HEK293 (cell line): ENCODE results near the gene SLC30A4.

Source experiments
- CTCF ChIA-PET: fragments of 350-600 bp; formaldehyde crosslinking; extraction: SDS; loops from one replicate; lab custom pipeline; 2021; ENCODE audit warnings: antibody characterized with exemption; lab: Yijun Ruan, JAX
- POLR2A ChIA-PET: fragments of 300-600 bp; formaldehyde crosslinking; extraction: SDS; loops from one replicate; lab custom pipeline; 2020; ENCODE audit warnings: antibody characterized with exemption, inconsistent platforms; lab: Yijun Ruan, JAX
- H3K27ac ChIP-seq: fragments of 200-500 bp; sonication (Bioruptor generic); 2 replicates; pipeline ENCODE4 v1.5.1; 2014; ENCODE audit warnings: low read depth, low read length, control low read depth, inconsistent platforms; ENCODE audit errors: extremely low read depth
- H3K36me3 ChIP-seq, 2 experiments: fragments of 200-500 bp in 1 of 2; sonication (Bioruptor generic) in 1 of 2; 1 replicate in 1 of 2; 2 replicates in 1 of 2; pipeline ENCODE4 v1.5.1; 2014 to 2017; ENCODE audit warnings: inconsistent platforms in 2 of 2, low read length in 2 of 2; ENCODE audit not compliant: control insufficient read depth in 2 of 2, insufficient read depth in 1 of 2
- H3K4me1 ChIP-seq: fragments of 200-500 bp; sonication (Bioruptor generic); 2 replicates; pipeline ENCODE4 v1.5.1; 2014; ENCODE audit warnings: mild to moderate bottlenecking, low read length, inconsistent platforms; ENCODE audit not compliant: control insufficient read depth, insufficient read depth
- H3K4me3 ChIP-seq: 2 replicates; pipeline ENCODE4 v1.5.1; 2011; ENCODE audit warnings: low read depth, mild to moderate bottlenecking, control low read depth, low read length, moderate library complexity
- H3K9me3 ChIP-seq: fragments of 200-500 bp; sonication (Bioruptor generic); 2 replicates; pipeline ENCODE4 v1.5.1; 2014; ENCODE audit warnings: low read depth, low read length, inconsistent platforms; ENCODE audit not compliant: control insufficient read depth, insufficient read depth
- REPIN1 ChIP-seq: fragments of 450-650 bp; formaldehyde crosslinking; IDR thresholded peaks from 2 replicates; pipeline ENCODE4 v1.5.1; 2017; ENCODE audit warnings: missing biosample characterization, missing genetic modification characterization, low read depth
- SETDB1 ChIP-seq: IDR thresholded peaks from one replicate; pipeline ENCODE4 v1.6.1; 2017; ENCODE audit warnings: mild to moderate bottlenecking, low read length, moderate library complexity, mixed read lengths; ENCODE audit not compliant: insufficient read length
- SP2 ChIP-seq: fragments of 450-650 bp; formaldehyde crosslinking; IDR thresholded peaks from 2 replicates; pipeline ENCODE4 v1.5.1; 2016; ENCODE audit warnings: missing biosample characterization, missing genetic modification characterization
- ZFP3 ChIP-seq: fragments of 450-650 bp; formaldehyde crosslinking; IDR thresholded peaks from 2 replicates; pipeline ENCODE4 v1.5.1; 2016; ENCODE audit warnings: low read depth, missing biosample characterization, missing genetic modification characterization
- ZNF19 ChIP-seq: fragments of 450-650 bp; formaldehyde crosslinking; IDR thresholded peaks from 2 replicates; pipeline ENCODE4; 2016; ENCODE audit warnings: missing biosample characterization, missing genetic modification characterization, low read depth
- ZNF324 ChIP-seq: fragments of 450-650 bp; formaldehyde crosslinking; IDR thresholded peaks from 2 replicates; pipeline ENCODE4 v1.5.1; 2016; ENCODE audit warnings: missing biosample characterization, missing genetic modification characterization
- ZNF37A ChIP-seq: fragments of 450-650 bp; IDR thresholded peaks from 2 replicates; pipeline ENCODE4 v1.5.1; 2018; ENCODE audit warnings: missing biosample characterization, missing genetic modification characterization
- ZNF416 ChIP-seq: fragments of 450-650 bp; formaldehyde crosslinking; IDR thresholded peaks from 2 replicates; pipeline ENCODE4 v1.5.1; 2016; ENCODE audit warnings: missing biosample characterization, missing genetic modification characterization
- ZNF433 ChIP-seq: fragments of 450-650 bp; formaldehyde crosslinking; IDR thresholded peaks from 2 replicates; pipeline ENCODE4 v1.5.1; 2016; ENCODE audit warnings: missing biosample characterization, missing genetic modification characterization, low read depth
- TF ChIP-seq, protein P1 (sequence below): fragments of 450-650 bp; formaldehyde crosslinking; IDR thresholded peaks from 2 replicates; pipeline ENCODE4 v1.5.1; 2016; ENCODE audit warnings: missing biosample characterization, missing genetic modification characterization, borderline replicate concordance
- TF ChIP-seq, protein P2 (sequence below): fragments of 450-650 bp; formaldehyde crosslinking; IDR thresholded peaks from 2 replicates; pipeline ENCODE4 v1.5.1; 2016; ENCODE audit warnings: missing biosample characterization, missing genetic modification characterization
- TF ChIP-seq, protein P3 (sequence below): fragments of 450-650 bp; formaldehyde crosslinking; conservative IDR thresholded peaks from 2 replicates; pipeline ENCODE4 v1.5.1; 2016; ENCODE audit warnings: low read depth, missing biosample characterization, missing genetic modification characterization
- TF ChIP-seq, protein P4 (sequence below): fragments of 450-650 bp; formaldehyde crosslinking; conservative IDR thresholded peaks from 2 replicates; pipeline ENCODE4 v1.5.1; 2016; ENCODE audit warnings: low read depth, missing biosample characterization, missing genetic modification characterization
- TF ChIP-seq, protein P5 (sequence below): fragments of 450-650 bp; formaldehyde crosslinking; IDR thresholded peaks from 2 replicates; pipeline ENCODE4 v1.5.1; 2016; ENCODE audit warnings: missing biosample characterization, missing genetic modification characterization

Gene SLC30A4

DNA sequence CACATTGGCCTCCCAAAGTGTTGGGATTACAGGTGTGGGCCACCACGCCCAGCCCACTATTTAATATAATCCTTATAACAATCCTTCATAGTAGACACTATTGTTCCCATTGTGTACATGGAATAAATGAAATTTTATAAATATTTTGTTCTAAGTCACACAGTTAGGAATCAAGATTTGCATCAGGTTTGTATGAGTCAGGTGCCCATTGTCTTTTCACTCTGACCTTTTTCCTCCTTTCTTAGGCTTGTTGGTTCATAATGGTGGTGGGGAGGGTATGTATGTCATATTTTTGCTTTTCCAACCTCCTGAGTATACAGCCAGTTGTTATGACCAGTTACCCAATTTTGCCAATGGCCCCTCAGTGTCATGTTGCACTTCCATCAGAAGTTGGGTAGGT, 18.0 kb upstream of the SLC30A4 start (continued):
- TF ChIP-seq SP2 (tag by site-specific recombination): no peak
- no peak for TF ChIP-seq ZFP3

DNA sequence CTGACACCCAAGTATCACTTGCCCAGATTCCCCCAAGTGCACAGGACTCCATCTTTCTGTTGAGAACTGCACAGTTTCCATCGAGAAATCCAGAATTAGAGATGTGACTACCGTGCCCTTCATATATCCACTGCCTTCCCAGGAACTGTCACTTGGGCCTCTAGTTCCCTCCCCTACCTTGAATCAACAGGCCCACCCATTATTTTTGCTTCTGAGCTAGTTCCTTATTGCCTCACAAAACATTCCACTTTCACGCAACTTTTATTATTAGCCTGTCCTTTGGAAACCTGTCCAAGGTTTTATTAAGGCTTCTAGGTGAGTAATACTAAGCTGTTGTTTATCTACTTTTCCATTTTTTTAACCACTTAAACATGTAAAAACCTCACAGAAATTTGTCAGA, 17.1 kb upstream of the SLC30A4 start:
- H3K4me3 ChIP-seq: no peak overlapping the region
- no peaks in the 10 kb centered on the region for H3K36me3 ChIP-seq
- H3K27ac ChIP-seq: no peak overlapping the region
- TF ChIP-seq ZFP3 (no peak), ZNF433 (tag by site-specific recombination) (no peak), ZNF324 (tag by site-specific recombination) (no peak), SETDB1 (no peak), ZNF19 (tag by site-specific recombination) (no peak), ZNF416 (no peak), REPIN1 (tag by site-specific recombination) (no peak)
- TF ChIP-seq, protein P1, sequence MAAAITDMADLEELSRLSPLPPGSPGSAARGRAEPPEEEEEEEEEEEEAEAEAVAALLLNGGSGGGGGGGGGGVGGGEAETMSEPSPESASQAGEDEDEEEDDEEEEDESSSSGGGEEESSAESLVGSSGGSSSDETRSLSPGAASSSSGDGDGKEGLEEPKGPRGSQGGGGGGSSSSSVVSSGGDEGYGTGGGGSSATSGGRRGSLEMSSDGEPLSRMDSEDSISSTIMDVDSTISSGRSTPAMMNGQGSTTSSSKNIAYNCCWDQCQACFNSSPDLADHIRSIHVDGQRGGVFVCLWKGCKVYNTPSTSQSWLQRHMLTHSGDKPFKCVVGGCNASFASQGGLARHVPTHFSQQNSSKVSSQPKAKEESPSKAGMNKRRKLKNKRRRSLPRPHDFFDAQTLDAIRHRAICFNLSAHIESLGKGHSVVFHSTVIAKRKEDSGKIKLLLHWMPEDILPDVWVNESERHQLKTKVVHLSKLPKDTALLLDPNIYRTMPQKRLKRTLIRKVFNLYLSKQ: no peak
- CTCF ChIA-PET: interaction anchor here (0.6 to 1.0 kb wide), 4 partner anchors 10 to 349 kb away, joined by 3 to 4 read pairs (median 3); no protein-coding TSS in a partner anchor
- no peaks in the 10 kb centered on the region for H3K9me3 ChIP-seq
- no peaks in the 10 kb centered on the region for H3K4me1 ChIP-seq
- POLR2A ChIA-PET: interaction anchor here (1.0 kb wide), 1 partner anchor 47 kb away, joined by 3 read pairs; no protein-coding TSS in a partner anchor

DNA sequence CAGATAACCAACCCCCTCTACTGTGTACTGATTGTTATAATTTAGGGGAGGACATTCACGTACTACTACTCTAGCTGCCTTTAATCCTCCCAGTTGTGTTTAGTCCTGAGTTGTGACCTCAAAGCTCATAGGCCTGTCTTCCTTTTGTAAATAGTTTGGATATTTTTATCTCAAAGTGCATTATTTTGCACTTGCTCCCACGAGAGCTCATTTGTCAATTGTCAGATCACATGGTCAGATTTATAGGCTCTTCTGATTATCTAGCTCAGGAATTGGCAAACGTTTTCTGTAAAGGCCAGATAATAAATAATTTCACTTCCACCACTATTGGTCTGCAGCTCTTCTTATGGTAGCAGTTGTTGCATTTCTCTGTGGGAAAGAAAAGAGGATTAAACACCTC, 14.4 kb upstream of the SLC30A4 start:
- Histone ChIP-seq H3K27ac (no peak overlapping the region), H3K9me3 (no peaks in the 10 kb centered on the region), H3K4me1 (no peaks in the 10 kb centered on the region), H3K4me3 (no peak overlapping the region), H3K36me3 (no peaks in the 10 kb centered on the region)
- CTCF ChIA-PET: no interaction called here
- TF ChIP-seq ZNF324 (tag by site-specific recombination) (no peak), ZNF37A (no peak)
- TF ChIP-seq, protein P2, sequence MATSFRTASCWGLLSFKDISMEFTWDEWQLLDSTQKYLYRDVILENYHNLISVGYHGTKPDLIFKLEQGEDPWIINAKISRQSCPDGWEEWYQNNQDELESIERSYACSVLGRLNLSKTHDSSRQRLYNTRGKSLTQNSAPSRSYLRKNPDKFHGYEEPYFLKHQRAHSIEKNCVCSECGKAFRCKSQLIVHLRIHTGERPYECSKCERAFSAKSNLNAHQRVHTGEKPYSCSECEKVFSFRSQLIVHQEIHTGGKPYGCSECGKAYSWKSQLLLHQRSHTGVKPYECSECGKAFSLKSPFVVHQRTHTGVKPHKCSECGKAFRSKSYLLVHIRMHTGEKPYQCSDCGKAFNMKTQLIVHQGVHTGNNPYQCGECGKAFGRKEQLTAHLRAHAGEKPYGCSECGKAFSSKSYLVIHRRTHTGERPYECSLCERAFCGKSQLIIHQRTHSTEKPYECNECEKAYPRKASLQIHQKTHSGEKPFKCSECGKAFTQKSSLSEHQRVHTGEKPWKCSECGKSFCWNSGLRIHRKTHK: no peak
- TF ChIP-seq, protein P3, sequence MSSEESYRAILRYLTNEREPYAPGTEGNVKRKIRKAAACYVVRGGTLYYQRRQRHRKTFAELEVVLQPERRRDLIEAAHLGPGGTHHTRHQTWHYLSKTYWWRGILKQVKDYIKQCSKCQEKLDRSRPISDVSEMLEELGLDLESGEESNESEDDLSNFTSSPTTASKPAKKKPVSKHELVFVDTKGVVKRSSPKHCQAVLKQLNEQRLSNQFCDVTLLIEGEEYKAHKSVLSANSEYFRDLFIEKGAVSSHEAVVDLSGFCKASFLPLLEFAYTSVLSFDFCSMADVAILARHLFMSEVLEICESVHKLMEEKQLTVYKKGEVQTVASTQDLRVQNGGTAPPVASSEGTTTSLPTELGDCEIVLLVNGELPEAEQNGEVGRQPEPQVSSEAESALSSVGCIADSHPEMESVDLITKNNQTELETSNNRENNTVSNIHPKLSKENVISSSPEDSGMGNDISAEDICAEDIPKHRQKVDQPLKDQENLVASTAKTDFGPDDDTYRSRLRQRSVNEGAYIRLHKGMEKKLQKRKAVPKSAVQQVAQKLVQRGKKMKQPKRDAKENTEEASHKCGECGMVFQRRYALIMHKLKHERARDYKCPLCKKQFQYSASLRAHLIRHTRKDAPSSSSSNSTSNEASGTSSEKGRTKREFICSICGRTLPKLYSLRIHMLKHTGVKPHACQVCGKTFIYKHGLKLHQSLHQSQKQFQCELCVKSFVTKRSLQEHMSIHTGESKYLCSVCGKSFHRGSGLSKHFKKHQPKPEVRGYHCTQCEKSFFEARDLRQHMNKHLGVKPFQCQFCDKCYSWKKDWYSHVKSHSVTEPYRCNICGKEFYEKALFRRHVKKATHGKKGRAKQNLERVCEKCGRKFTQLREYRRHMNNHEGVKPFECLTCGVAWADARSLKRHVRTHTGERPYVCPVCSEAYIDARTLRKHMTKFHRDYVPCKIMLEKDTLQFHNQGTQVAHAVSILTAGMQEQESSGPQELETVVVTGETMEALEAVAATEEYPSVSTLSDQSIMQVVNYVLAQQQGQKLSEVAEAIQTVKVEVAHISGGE (tag by site-specific recombination): no peak
- POLR2A ChIA-PET: no interaction called here

DNA sequence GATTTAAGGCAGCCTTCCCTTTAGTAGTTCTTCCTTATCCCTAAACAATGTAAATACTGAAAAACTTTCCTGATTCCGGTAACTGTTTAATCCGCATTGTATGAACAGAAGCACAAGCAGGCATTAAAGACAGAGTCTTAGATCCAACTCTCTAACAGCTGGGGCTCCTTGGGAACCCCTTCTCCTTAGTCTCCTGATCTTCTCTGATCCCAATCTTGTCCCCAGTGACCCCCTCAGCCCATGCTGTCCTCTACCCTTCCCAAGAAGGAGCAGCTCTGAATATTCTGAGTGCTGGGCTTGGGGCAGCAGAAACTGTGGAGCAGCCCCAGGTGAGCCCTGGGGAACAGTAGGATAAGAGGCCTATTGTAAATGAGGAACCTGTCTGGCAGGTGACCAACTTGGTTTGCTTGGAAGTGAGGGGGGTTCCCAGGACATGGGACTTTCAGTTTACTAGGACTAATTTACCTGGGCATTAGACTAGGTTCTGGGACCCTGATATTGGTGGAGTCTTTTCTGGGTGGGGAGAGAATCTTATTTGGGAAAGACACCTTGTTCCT, 13.0 kb upstream of the SLC30A4 start:
- CTCF ChIA-PET: interaction anchor here (0.6 kb wide), 1 partner anchor 450 kb away, joined by 4 read pairs; no protein-coding TSS in a partner anchor
- Histone ChIP-seq H3K9me3 (no peaks in the 10 kb centered on the region), H3K36me3 (no peaks in the 10 kb centered on the region), H3K4me1 (no peaks in the 10 kb centered on the region), H3K27ac (no peak overlapping the region), H3K4me3 (no peak overlapping the region)
- TF ChIP-seq, protein P4, sequence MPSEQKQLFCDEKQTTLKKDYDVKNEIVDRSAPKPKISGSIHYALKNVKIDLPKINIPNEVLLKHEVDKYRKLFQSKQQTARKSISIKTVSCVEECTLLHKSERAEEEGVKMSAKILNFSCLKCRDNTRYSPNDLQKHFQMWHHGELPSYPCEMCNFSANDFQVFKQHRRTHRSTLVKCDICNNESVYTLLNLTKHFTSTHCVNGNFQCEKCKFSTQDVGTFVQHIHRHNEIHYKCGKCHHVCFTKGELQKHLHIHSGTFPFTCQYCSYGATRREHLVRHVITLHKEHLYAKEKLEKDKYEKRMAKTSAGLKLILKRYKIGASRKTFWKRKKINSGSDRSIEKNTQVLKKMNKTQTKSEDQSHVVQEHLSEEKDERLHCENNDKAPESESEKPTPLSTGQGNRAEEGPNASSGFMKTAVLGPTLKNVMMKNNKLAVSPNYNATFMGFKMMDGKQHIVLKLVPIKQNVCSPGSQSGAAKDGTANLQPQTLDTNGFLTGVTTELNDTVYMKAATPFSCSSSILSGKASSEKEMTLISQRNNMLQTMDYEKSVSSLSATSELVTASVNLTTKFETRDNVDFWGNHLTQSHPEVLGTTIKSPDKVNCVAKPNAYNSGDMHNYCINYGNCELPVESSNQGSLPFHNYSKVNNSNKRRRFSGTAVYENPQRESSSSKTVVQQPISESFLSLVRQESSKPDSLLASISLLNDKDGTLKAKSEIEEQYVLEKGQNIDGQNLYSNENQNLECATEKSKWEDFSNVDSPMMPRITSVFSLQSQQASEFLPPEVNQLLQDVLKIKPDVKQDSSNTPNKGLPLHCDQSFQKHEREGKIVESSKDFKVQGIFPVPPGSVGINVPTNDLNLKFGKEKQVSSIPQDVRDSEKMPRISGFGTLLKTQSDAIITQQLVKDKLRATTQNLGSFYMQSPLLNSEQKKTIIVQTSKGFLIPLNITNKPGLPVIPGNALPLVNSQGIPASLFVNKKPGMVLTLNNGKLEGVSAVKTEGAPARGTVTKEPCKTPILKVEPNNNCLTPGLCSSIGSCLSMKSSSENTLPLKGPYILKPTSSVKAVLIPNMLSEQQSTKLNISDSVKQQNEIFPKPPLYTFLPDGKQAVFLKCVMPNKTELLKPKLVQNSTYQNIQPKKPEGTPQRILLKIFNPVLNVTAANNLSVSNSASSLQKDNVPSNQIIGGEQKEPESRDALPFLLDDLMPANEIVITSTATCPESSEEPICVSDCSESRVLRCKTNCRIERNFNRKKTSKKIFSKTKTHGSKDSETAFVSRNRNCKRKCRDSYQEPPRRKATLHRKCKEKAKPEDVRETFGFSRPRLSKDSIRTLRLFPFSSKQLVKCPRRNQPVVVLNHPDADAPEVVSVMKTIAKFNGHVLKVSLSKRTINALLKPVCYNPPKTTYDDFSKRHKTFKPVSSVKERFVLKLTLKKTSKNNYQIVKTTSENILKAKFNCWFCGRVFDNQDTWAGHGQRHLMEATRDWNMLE: no peak
- TF ChIP-seq, protein P5, sequence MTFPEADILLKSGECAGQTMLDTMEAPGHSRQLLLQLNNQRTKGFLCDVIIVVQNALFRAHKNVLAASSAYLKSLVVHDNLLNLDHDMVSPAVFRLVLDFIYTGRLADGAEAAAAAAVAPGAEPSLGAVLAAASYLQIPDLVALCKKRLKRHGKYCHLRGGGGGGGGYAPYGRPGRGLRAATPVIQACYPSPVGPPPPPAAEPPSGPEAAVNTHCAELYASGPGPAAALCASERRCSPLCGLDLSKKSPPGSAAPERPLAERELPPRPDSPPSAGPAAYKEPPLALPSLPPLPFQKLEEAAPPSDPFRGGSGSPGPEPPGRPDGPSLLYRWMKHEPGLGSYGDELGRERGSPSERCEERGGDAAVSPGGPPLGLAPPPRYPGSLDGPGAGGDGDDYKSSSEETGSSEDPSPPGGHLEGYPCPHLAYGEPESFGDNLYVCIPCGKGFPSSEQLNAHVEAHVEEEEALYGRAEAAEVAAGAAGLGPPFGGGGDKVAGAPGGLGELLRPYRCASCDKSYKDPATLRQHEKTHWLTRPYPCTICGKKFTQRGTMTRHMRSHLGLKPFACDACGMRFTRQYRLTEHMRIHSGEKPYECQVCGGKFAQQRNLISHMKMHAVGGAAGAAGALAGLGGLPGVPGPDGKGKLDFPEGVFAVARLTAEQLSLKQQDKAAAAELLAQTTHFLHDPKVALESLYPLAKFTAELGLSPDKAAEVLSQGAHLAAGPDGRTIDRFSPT (tag by site-specific recombination): no peak
- POLR2A ChIA-PET: no interaction called here
